H9 (cell line): ENCODE data around the gene CSNK1G1. TPM values are rescaled to one million over a fixed set of nuclear protein-coding genes. Genes with fewer than 3 reads are reported as not detected.

Experiments used
- DNase-seq: peaks from one replicate; pipeline ENCODE4 v3.0.0-alpha.2; 2017
- H2AFZ ChIP-seq: one replicate; pipeline ENCODE4 v1.6.1; 2013; ENCODE audit warnings: mild to moderate bottlenecking, low read length, control low read depth, moderate library complexity
- H2AK5ac ChIP-seq: 2 replicates; pipeline ENCODE4 v1.6.1; 2013; ENCODE audit warnings: low read length, control low read depth, mixed read lengths; ENCODE audit not compliant: insufficient read length
- H2BK120ac ChIP-seq: one replicate; pipeline ENCODE4 v1.6.1; 2013; ENCODE audit warnings: low read depth, mild to moderate bottlenecking, low read length, control low read depth, inconsistent platforms; ENCODE audit not compliant: poor library complexity, severe bottlenecking
- H2BK12ac ChIP-seq: 2 replicates; pipeline ENCODE4 v1.6.1; 2013; ENCODE audit warnings: low read length, control low read depth, mixed read lengths, low read depth; ENCODE audit not compliant: insufficient read length
- H2BK15ac ChIP-seq: 2 replicates; pipeline ENCODE4 v1.6.1; 2013; ENCODE audit warnings: low read depth, low read length, control low read depth
- H2BK20ac ChIP-seq: one replicate; pipeline ENCODE4 v1.6.1; 2013; ENCODE audit warnings: low read depth, mild to moderate bottlenecking, low read length, control low read depth, inconsistent platforms; ENCODE audit not compliant: poor library complexity, severe bottlenecking
- H2BK5ac ChIP-seq: 2 replicates; pipeline ENCODE4 v1.6.1; 2013; ENCODE audit warnings: low read length, control low read depth, mixed read lengths; ENCODE audit not compliant: insufficient read length
- H3K14ac ChIP-seq: 2 replicates; pipeline ENCODE4 v1.6.1; 2013; ENCODE audit warnings: low read length, control low read depth; ENCODE audit not compliant: insufficient read depth
- H3K18ac ChIP-seq: 2 replicates; pipeline ENCODE4 v1.6.1; 2013; ENCODE audit warnings: low read depth, mild to moderate bottlenecking, mixed read lengths, low read length, control low read depth; ENCODE audit not compliant: insufficient read length
- H3K23ac ChIP-seq: 2 replicates; pipeline ENCODE4 v1.6.1; 2013; ENCODE audit warnings: low read length, control low read depth, mixed read lengths, low read depth; ENCODE audit not compliant: insufficient read length
- H3K23me2 ChIP-seq: 2 replicates; pipeline ENCODE4 v1.6.1; 2013; ENCODE audit warnings: low read depth, mild to moderate bottlenecking, mixed read lengths, low read length, control low read depth; ENCODE audit not compliant: insufficient read length, poor library complexity, severe bottlenecking
- H3K27ac ChIP-seq: 2 replicates; pipeline ENCODE4 v1.5.1; 2013; ENCODE audit warnings: low read length, control low read depth, mixed read lengths, low read depth; ENCODE audit not compliant: insufficient read length
- H3K27me3 ChIP-seq: 2 replicates; pipeline ENCODE4 v1.6.1; 2013; ENCODE audit warnings: low read length, control low read depth, inconsistent platforms; ENCODE audit not compliant: insufficient read depth
- H3K4ac ChIP-seq: 2 replicates; pipeline ENCODE4 v1.6.1; 2013; ENCODE audit warnings: low read depth, mild to moderate bottlenecking, control low read depth, inconsistent platforms, low read length, moderate library complexity
- H3K4me1 ChIP-seq: 2 replicates; pipeline ENCODE4 v1.6.1; 2013; ENCODE audit warnings: low read length, control low read depth, inconsistent platforms; ENCODE audit not compliant: insufficient read depth
- H3K4me2 ChIP-seq: 2 replicates; pipeline ENCODE4 v1.6.1; 2013; ENCODE audit warnings: low read length, control low read depth, mixed read lengths; ENCODE audit not compliant: insufficient read length, insufficient read depth
- H3K56ac ChIP-seq: 2 replicates; pipeline ENCODE4 v1.6.1; 2013; ENCODE audit warnings: low read depth, mild to moderate bottlenecking, mixed read lengths, low read length, control low read depth; ENCODE audit not compliant: insufficient read length
- H3K79me1 ChIP-seq: 2 replicates; pipeline ENCODE4 v1.6.1; 2013; ENCODE audit warnings: low read depth, mild to moderate bottlenecking, moderate library complexity, low read length, control low read depth, inconsistent platforms; ENCODE audit not compliant: insufficient read depth, poor library complexity, severe bottlenecking
- H3K79me2 ChIP-seq: 2 replicates; pipeline ENCODE4 v1.6.1; 2013; ENCODE audit warnings: low read length, control low read depth, inconsistent platforms; ENCODE audit not compliant: insufficient read depth
- H3K9ac ChIP-seq: 2 replicates; pipeline ENCODE4 v1.6.1; 2013; ENCODE audit warnings: low read length, control low read depth, mixed read lengths; ENCODE audit not compliant: insufficient read length; ENCODE audit errors: extremely low read depth
- H3K9me3 ChIP-seq: one replicate; pipeline ENCODE4 v1.6.1; 2013; ENCODE audit warnings: low read depth, low read length, inconsistent platforms; ENCODE audit not compliant: control insufficient read depth
- H3T11ph ChIP-seq: one replicate; pipeline ENCODE4 v1.6.1; 2013; ENCODE audit warnings: mild to moderate bottlenecking, low read length, control low read depth, inconsistent platforms
- H4K20me1 ChIP-seq: one replicate; pipeline ENCODE4 v1.6.1; 2013; ENCODE audit not compliant: control insufficient read depth, insufficient read length, insufficient read depth
- H4K5ac ChIP-seq: 2 replicates; pipeline ENCODE4 v1.6.1; 2013; ENCODE audit warnings: low read depth, mild to moderate bottlenecking, mixed read lengths, low read length, control low read depth; ENCODE audit not compliant: insufficient read length
- H4K8ac ChIP-seq: replicated peaks from 2 replicates; pipeline ENCODE4 v1.6.1; 2013; ENCODE audit warnings: low read length, control low read depth, mixed read lengths, low read depth; ENCODE audit not compliant: insufficient read length
- H4K91ac ChIP-seq: 2 replicates; pipeline ENCODE4 v1.6.1; 2013; ENCODE audit warnings: low read depth, mild to moderate bottlenecking, moderate library complexity, mixed read lengths, low read length, control low read depth; ENCODE audit not compliant: insufficient read length
- H3K27ac Mint-ChIP-seq, 3 experiments: 2 replicates in 2 of 3; 3 replicates in 1 of 3; pipeline ENCODE4 v1.8.0; 2020 to 2021; ENCODE audit warnings: mixed read lengths in 3 of 3, mild to moderate bottlenecking in 1 of 3, moderate library complexity in 1 of 3
- H3K27me3 Mint-ChIP-seq: 2 replicates; pipeline ENCODE4 v1.8.0; 2021; ENCODE audit warnings: low read depth, mild to moderate bottlenecking, moderate library complexity, mixed read lengths
- H3K36me3 Mint-ChIP-seq, 3 experiments: 2 replicates in 2 of 3; 3 replicates in 1 of 3; pipeline ENCODE4 v1.8.0; 2020 to 2021; ENCODE audit warnings: low read depth in 3 of 3, mixed read lengths in 3 of 3; ENCODE audit not compliant: insufficient read depth in 1 of 3
- H3K4me1 Mint-ChIP-seq, 2 experiments: 2 replicates each; pipeline ENCODE4 v1.8.0; 2020; ENCODE audit warnings: mixed read lengths in 2 of 2
- H3K4me3 Mint-ChIP-seq, 2 experiments: 2 replicates in 1 of 2; 3 replicates in 1 of 2; pipeline ENCODE4 v1.8.0; 2020 to 2021; ENCODE audit warnings: mild to moderate bottlenecking in 2 of 2, mixed read lengths in 2 of 2, moderate library complexity in 1 of 2
- H3K9me3 Mint-ChIP-seq, 2 experiments: 2 replicates in 1 of 2; 3 replicates in 1 of 2; pipeline ENCODE4 v1.8.0; 2020; ENCODE audit warnings: mild to moderate bottlenecking in 2 of 2, mixed read lengths in 2 of 2, moderate library complexity in 1 of 2
- WGBS: extraction: QIAGEN DNeasy Blood & Tissue Kit; methylation state at CpG from one replicate; pipeline ENCODE4 v1.1.7; 2013; ENCODE audit warnings: missing lambda C conversion rate, low lambda C conversion rate, mixed read lengths; ENCODE audit not compliant: insufficient read length; ENCODE audit errors: extremely low coverage; 5-methylcytosine and 5-hydroxymethylcytosine counted together
- total RNA-seq: library from RNA; stranded (reverse); gene quantifications from 2 replicates; pipeline ENCODE4 v1.2.1, GENCODE V29; 2021
- TF ChIP-seq, protein P1 (sequence below): fragments of 200-600 bp; sonication (generic); conservative IDR thresholded peaks from 3 replicates; pipeline ENCODE4 v1.8.0; 2021; ENCODE audit warnings: antibody characterized with exemption, mild to moderate bottlenecking

CSNK1G1 gene
- total RNA-seq, 1 experiment from 2014 or later, result 17.1 TPM

DNA sequence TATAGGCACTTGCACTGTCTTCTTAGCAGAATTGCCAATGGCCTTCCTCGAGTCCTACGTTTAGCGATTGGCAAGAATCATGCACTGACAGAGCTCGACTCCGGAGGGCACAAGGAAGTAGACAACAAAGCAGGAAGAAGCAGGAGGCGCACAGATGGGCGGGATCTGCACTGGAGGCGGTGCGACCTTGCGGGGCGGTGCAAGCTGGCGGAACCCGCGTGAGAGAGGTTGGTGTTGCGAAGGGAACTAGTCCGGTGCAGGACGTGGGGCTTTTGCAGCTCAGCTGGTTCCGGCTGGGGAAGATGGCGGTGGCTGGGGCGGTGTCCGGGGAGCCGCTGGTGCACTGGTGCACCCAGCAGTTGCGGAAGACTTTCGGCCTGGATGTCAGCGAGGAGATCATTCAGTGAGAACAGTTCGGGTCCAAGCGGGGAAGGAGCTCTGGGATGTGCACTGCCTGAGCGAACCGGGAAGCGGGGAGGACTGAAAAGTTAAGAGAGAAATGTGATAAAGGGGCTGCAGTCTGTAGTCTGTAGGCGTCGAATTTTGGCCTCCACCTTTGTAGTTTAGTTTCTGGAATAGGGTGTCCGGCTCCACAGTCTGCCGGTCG lies 31.7 kb upstream of the CSNK1G1 start, which contains the start of gene TRIP4:
TRIP4 (plus strand) TSS at position 275 of the 607 bp plus-strand sequence; CDS start at position 303, 28 bp downstream.
- no peak within 1 kb of the TSS for H2BK12ac ChIP-seq
- H3T11ph ChIP-seq, result no peak within 1 kb of the TSS

More for the DNA sequence above, 31.7 kb upstream of the CSNK1G1 start, which contains the start of gene TRIP4:
- Mint-ChIP-seq H3K4me3 (peak within 1 kb of the TSS; percentile 93 to 99), H3K27me3 (no peaks in the 10 kb centered on the region), H3K27ac (peak within 1 kb of the TSS; percentile 60 to 94 (median 93); a peak in 6 of 7 replicates), H3K4me1 (peaks cover 4 to 8% of the 10 kb centered on the region in 2 experiments), H3K9me3 (no peaks in the 10 kb centered on the region; a peak in 1 of 5 replicates), H3K36me3 (peaks cover 0 to 3% (median 0%) of the 10 kb centered on the region in 3 experiments; a peak in 2 of 7 replicates)
- no peak within 1 kb of the TSS for H2BK15ac ChIP-seq
- no peak within 1 kb of the TSS for H2BK5ac ChIP-seq
- H2BK20ac ChIP-seq, result no peak within 1 kb of the TSS
- H4K91ac ChIP-seq, result no peak within 1 kb of the TSS
- no peak within 1 kb of the TSS for H4K5ac ChIP-seq
- no peaks in the 10 kb centered on the region for H4K20me1 ChIP-seq
- no peak within 1 kb of the TSS for H3K27ac ChIP-seq
- peak within 1 kb of the TSS; percentile 41 for H2AFZ ChIP-seq
- no peak within 1 kb of the TSS for H2AK5ac ChIP-seq
- no peaks in the 10 kb centered on the region for H3K23me2 ChIP-seq
- no peaks in the 10 kb centered on the region for H3K9me3 ChIP-seq
- DNase-seq, result peak; percentile 97
- H3K27me3 ChIP-seq, result no peaks in the 10 kb centered on the region
- H3K79me2 ChIP-seq, result no peaks in the 10 kb centered on the region
- no CpG with 5 or more reads among the region's 35 CpGs for WGBS
- no peak within 1 kb of the TSS for H3K56ac ChIP-seq
- peak within 1 kb of the TSS; percentile 69 for H3K9ac ChIP-seq
- H3K4me2 ChIP-seq, result peak within 1 kb of the TSS; percentile 31
- no peaks in the 10 kb centered on the region for H3K79me1 ChIP-seq
- no peak within 1 kb of the TSS for H2BK120ac ChIP-seq
- H3K14ac ChIP-seq, result peak within 1 kb of the TSS; percentile 63; the same call in 1 of the 2 replicates
- TF ChIP-seq, protein P1, sequence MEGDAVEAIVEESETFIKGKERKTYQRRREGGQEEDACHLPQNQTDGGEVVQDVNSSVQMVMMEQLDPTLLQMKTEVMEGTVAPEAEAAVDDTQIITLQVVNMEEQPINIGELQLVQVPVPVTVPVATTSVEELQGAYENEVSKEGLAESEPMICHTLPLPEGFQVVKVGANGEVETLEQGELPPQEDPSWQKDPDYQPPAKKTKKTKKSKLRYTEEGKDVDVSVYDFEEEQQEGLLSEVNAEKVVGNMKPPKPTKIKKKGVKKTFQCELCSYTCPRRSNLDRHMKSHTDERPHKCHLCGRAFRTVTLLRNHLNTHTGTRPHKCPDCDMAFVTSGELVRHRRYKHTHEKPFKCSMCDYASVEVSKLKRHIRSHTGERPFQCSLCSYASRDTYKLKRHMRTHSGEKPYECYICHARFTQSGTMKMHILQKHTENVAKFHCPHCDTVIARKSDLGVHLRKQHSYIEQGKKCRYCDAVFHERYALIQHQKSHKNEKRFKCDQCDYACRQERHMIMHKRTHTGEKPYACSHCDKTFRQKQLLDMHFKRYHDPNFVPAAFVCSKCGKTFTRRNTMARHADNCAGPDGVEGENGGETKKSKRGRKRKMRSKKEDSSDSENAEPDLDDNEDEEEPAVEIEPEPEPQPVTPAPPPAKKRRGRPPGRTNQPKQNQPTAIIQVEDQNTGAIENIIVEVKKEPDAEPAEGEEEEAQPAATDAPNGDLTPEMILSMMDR, result no peak
- no peak within 1 kb of the TSS for H3K4ac ChIP-seq
- no peaks in the 10 kb centered on the region for H3K4me1 ChIP-seq
- no peak within 1 kb of the TSS for H4K8ac ChIP-seq
- no peak within 1 kb of the TSS for H3K23ac ChIP-seq
- H3K18ac ChIP-seq, result peak within 1 kb of the TSS; percentile 20
